Uterus (tissue), 4 donors: ENCODE data around the gene SLC2A9. TPM values are rescaled to one million over a fixed set of nuclear protein-coding genes. Genes with fewer than 3 reads are reported as not detected.

Source experiments
- DNase-seq, 2 donors: peaks; one replicate each; pipeline ENCODE4 v3.0.0-alpha.2; 2019 to 2020
- H3K27ac ChIP-seq, 2 donors: fragments of 200-600 bp; sonication (generic); 1 replicate in 1 of 2; 2 replicates in 1 of 2; pipeline ENCODE4 v1.5.1; 2016 to 2018
- H3K27me3 ChIP-seq, 2 donors: fragments of 200-600 bp; sonication (generic); one replicate each; pipeline ENCODE4 v1.5.1; 2018 to 2019; ENCODE audit warnings: control low read depth in 1 of 2
- H3K36me3 ChIP-seq, 2 donors: fragments of 200-600 bp; sonication (generic); one replicate each; pipeline ENCODE4 v1.5.1; 2019; ENCODE audit warnings: control low read depth in 1 of 2
- H3K4me1 ChIP-seq, 2 donors: fragments of 200-600 bp; sonication (generic); one replicate each; pipeline ENCODE4 v1.5.1; 2018 to 2019; ENCODE audit warnings: control low read depth in 1 of 2
- H3K4me3 ChIP-seq, 2 donors: fragments of 200-600 bp; sonication (generic); 1 replicate in 1 of 2; 2 replicates in 1 of 2; pipeline ENCODE4 v1.5.1; 2018 to 2019; ENCODE audit warnings: mild to moderate bottlenecking in 1 of 2
- H3K9me3 ChIP-seq, 2 donors: fragments of 200-600 bp; sonication (generic); one replicate each; pipeline ENCODE4 v1.5.1; 2019; ENCODE audit warnings: control low read depth in 1 of 2
- POLR2A ChIP-seq, 2 donors: fragments of 450-650 bp; IDR thresholded peaks; one replicate each; pipeline ENCODE4 v1.6.1; 2016; ENCODE audit warnings: antibody characterized with exemption in 2 of 2, mild to moderate bottlenecking in 1 of 2, moderate library complexity in 1 of 2
- intact Hi-C: fragments of 100-400 bp; cut with DNase I; formaldehyde crosslinking; loops from one replicate; pipeline ENCODE4 v1.15.1; 2023; ENCODE audit warnings: low total_unique reads
- total RNA-seq, 4 donors: library from RNA; depleted of rRNA in 3 of 4; stranded (reverse); fragments of >200 nt in 3 of 4; gene quantifications; one replicate each; pipeline versions ENCODE4 v1.1.0 to v1.2.4, GENCODE V29; 2014 to 2023
- TF ChIP-seq, protein P1 (sequence below), 4 experiments: fragments of 200-600 bp in 2 of 4; fragments of 450-650 bp in 2 of 4; sonication (generic) in 2 of 4; IDR thresholded peaks; one replicate each; pipeline ENCODE4 v1.5.1; 2016 to 2019; ENCODE audit warnings: antibody characterized with exemption in 4 of 4, mild to moderate bottlenecking in 2 of 4, moderate library complexity in 1 of 4
- donor health status: DM: yes; HTN: yes; CAD: no.

SLC2A9 gene
- total RNA-seq, 4 donors from 2014 or later = 0.51 to 9.3 (median 7.1) TPM

DNA sequence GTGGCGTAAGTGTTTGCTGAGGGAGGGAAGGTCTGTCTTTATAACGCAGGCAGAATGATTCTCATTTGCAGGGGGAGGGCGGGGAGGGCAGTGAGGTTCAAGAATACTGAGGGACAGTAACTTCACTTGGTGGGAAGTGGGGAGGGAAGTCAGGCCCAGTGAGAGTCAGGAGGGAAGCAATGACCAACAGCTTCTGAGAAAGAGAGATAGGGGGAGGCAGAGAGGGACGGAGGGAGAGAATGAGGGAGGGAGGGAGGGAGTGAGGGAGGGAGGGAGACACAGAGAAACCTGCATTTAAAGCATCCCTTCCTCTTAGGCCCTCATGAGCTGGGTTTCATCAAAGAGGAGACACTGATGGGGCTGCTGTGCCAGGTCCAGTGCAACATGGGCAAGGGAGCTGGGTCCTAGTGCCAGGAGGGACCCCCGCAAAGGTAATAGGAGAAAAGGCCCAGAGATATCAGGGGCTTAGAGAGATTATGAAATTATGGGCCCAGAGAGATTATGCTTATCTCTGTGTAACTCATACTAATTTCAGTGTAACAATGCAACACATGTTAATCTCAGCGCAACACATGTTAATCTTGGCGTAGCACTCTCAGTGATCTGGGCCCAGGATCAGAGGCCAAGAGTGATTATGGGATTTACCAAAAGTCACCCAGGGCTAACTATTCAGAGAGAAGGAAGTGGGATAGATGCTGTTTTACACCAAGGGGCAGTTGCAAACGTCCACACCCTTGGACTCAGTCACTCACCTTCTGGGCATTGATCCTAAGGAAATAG, 127.8 kb downstream of the SLC2A9 start:
- Histone ChIP-seq H3K27ac (no peak overlapping the region), H3K4me3 (no peak overlapping the region), H3K36me3 (no peaks in the 10 kb centered on the region), H3K27me3 (no peaks in the 10 kb centered on the region), H3K9me3 (no peaks in the 10 kb centered on the region), H3K4me1 (no peaks in the 10 kb centered on the region)
- TF ChIP-seq, protein P1, sequence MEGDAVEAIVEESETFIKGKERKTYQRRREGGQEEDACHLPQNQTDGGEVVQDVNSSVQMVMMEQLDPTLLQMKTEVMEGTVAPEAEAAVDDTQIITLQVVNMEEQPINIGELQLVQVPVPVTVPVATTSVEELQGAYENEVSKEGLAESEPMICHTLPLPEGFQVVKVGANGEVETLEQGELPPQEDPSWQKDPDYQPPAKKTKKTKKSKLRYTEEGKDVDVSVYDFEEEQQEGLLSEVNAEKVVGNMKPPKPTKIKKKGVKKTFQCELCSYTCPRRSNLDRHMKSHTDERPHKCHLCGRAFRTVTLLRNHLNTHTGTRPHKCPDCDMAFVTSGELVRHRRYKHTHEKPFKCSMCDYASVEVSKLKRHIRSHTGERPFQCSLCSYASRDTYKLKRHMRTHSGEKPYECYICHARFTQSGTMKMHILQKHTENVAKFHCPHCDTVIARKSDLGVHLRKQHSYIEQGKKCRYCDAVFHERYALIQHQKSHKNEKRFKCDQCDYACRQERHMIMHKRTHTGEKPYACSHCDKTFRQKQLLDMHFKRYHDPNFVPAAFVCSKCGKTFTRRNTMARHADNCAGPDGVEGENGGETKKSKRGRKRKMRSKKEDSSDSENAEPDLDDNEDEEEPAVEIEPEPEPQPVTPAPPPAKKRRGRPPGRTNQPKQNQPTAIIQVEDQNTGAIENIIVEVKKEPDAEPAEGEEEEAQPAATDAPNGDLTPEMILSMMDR (IDR thresholded peaks at IDR 0.05) = no peak
- TF ChIP-seq POLR2A (IDR thresholded peaks at IDR 0.05) = no peak
- intact Hi-C loops = no loop called here
- DNase-seq = no peak

DNA sequence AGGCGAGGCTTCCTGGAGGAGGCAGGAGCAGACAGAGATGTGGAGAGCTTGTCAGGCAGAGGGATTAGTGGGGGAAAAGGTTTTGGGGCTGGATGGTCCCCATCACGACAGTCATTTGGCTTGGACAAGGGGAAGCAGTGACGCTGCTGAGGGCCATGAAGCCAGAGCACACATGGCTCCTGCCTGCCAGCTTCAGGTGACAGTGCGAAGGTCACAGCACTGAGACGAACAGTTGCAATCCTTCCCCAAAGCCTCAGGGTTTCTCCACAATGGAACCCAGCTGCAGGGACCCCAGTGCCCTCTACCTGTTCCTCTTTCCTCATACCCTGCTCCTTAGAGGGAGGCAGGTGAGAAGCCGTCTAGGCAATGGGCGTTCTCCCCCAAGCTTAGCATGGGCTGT, 129.6 kb downstream of the SLC2A9 start:
- Histone ChIP-seq H3K9me3 (no peaks in the 10 kb centered on the region), H3K36me3 (no peaks in the 10 kb centered on the region), H3K4me3 (no peak overlapping the region), H3K27ac (no peak overlapping the region), H3K27me3 (no peaks in the 10 kb centered on the region), H3K4me1 (no peaks in the 10 kb centered on the region)
- TF ChIP-seq POLR2A (IDR thresholded peaks at IDR 0.05) = no peak
- TF ChIP-seq, protein P1 (IDR thresholded peaks at IDR 0.05) = no peak
- intact Hi-C loops = no loop called here
- no peak for DNase-seq

DNA sequence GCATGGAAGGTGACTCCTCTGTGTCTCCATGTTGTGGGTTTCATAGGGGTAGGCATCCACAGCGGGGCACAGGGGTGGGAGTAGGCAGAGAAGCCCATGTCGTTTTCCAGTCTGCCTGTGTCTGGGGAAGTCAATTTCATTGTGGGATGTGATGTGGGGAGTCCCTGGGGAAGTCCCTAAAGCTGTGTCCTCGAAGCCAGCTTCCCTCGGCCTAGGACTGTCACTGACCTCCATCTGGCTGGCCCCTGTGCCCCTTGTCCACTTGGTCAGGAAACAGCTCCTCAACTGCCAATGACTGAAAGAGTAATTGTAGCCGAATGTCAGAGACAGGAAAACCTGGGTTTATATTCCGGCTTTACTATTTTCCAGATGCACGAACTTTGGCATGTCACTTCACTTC, 130.2 kb downstream of the SLC2A9 start:
- Histone ChIP-seq H3K27me3 (no peaks in the 10 kb centered on the region), H3K4me3 (no peak overlapping the region), H3K4me1 (no peaks in the 10 kb centered on the region), H3K36me3 (no peaks in the 10 kb centered on the region), H3K27ac (no peak overlapping the region), H3K9me3 (no peaks in the 10 kb centered on the region)
- TF ChIP-seq, protein P1 (IDR thresholded peaks at IDR 0.05) = no peak
- TF ChIP-seq POLR2A (IDR thresholded peaks at IDR 0.05) = no peak
- intact Hi-C loops = no loop called here
- DNase-seq = no peak

DNA sequence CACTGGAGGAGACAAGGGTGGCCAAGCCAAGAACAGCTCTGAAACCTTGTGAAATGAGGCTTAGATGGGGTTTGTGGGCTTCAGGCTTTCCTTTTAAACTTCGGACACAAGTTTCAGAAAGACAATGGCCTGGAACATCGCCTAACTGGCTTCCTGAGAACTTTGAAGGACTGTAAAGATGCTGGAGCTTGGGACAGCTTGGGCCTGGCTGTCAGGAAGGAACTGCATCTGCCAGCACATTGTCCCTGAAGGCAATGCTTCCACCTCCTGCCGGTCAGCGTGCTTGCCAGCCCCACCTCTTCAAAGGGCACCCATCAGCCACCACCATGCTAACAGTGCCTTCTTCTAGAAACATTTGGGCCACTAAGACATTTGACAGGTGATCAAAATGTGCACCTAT, 132.0 kb downstream of the SLC2A9 start:
- no peaks in the 10 kb centered on the region for H3K4me1 ChIP-seq
- intact Hi-C loops = no loop called here
- no peaks in the 10 kb centered on the region for H3K36me3 ChIP-seq
- H3K4me3 ChIP-seq = no peak overlapping the region
- no peak for DNase-seq
- H3K9me3 ChIP-seq = no peaks in the 10 kb centered on the region
- no peak overlapping the region for H3K27ac ChIP-seq
- TF ChIP-seq, protein P1 (IDR thresholded peaks at IDR 0.05) = no peak
- no peak for TF ChIP-seq POLR2A (IDR thresholded peaks at IDR 0.05)
- H3K27me3 ChIP-seq = no peaks in the 10 kb centered on the region

DNA sequence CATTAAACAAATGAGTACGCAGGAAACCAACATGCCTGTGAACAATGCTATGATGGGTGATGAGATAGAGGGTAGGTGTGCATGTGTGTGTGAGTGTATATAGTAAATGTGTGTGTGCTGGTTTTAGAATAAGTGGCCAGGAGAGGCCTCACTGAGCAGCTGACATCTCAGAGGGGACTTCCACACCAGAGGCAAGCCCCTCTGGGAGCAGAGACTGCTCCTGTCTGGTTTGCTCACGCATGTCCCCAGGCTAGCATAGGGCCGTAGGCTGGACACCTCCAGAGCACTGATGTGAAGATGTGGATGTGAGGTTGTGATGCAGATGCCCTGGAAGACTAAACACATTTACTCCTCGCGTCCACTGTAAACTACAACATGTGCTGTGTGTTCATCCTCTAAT, 135.3 kb downstream of the SLC2A9 start:
- Histone ChIP-seq H3K27me3 (no peaks in the 10 kb centered on the region), H3K4me3 (no peak overlapping the region), H3K36me3 (no peaks in the 10 kb centered on the region), H3K27ac (no peak overlapping the region), H3K9me3 (no peaks in the 10 kb centered on the region), H3K4me1 (no peaks in the 10 kb centered on the region)
- no peak for DNase-seq
- no peak for TF ChIP-seq POLR2A (IDR thresholded peaks at IDR 0.05)
- TF ChIP-seq, protein P1 (IDR thresholded peaks at IDR 0.05) = no peak
- intact Hi-C loops = no loop called here
